Uterus (tissue), 2 donors: Measurements from ENCODE around the gene TLE2.

Experiments used
- CTCF ChIP-seq, 4 experiments: fragments of 200-600 bp in 2 of 4; fragments of 450-650 bp in 2 of 4; sonication (generic) in 2 of 4; IDR thresholded peaks; one replicate each; pipeline ENCODE4 v1.5.1; 2016 to 2019; ENCODE audit warnings: antibody characterized with exemption in 4 of 4, mild to moderate bottlenecking in 2 of 4, moderate library complexity in 1 of 4
- POLR2A ChIP-seq, 2 donors: fragments of 450-650 bp; IDR thresholded peaks; one replicate each; pipeline ENCODE4 v1.6.1; 2016; ENCODE audit warnings: antibody characterized with exemption in 2 of 2, mild to moderate bottlenecking in 1 of 2, moderate library complexity in 1 of 2

- TF ChIP-seq POLR2A (IDR thresholded peaks at IDR 0.05), result no peak
- no peak for TF ChIP-seq CTCF (IDR thresholded peaks at IDR 0.05)
Measured at GRCh38 chr19:2994588-2995131, 34.4 kb downstream of the TLE2 start.
